Measurements from ENCODE around the gene SOX6.

SOX6 gene

GRCh38 chr11:15931497-15931896, 424.8 kb downstream of the SOX6 start:
- no peaks in the 10 kb centered on the region for H4K20me1 ChIP-seq (ENCODE audit: insufficient read depth)
- TF ChIP-seq CTCF (conservative IDR thresholded peaks at IDR 0.05; ENCODE audit: low read depth, low read length): no peak
- no peaks in the 10 kb centered on the region for H3K4me1 ChIP-seq (ENCODE audit: low read depth, poor library complexity, severe bottlenecking)
- no peak overlapping the region for H2AFZ ChIP-seq (ENCODE audit: low read depth)
- H3K79me2 ChIP-seq (ENCODE audit: insufficient read depth, low read depth): no peaks in the 10 kb centered on the region
- no peaks in the 10 kb centered on the region for H3K36me3 ChIP-seq (ENCODE audit: insufficient read depth)
- no peaks in the 10 kb centered on the region for H3K27me3 ChIP-seq (ENCODE audit: insufficient read depth, low read depth)
- H3K27ac ChIP-seq: no peak overlapping the region
- no peak overlapping the region for H3K4me2 ChIP-seq
- no peak overlapping the region for H3K4me3 ChIP-seq (IDR thresholded peaks at IDR 0.05; ENCODE audit: insufficient read depth, low read depth, low read length)
- H3K9ac ChIP-seq: no peak overlapping the region

GRCh38 chr11:15930442-15931025, 425.8 kb downstream of the SOX6 start:
- Histone ChIP-seq H3K4me1 (ENCODE audit: low read depth, poor library complexity, severe bottlenecking) (no peaks in the 10 kb centered on the region), H3K79me2 (ENCODE audit: insufficient read depth, low read depth) (no peaks in the 10 kb centered on the region), H3K4me3 (IDR thresholded peaks at IDR 0.05; ENCODE audit: insufficient read depth, low read depth, low read length) (no peak overlapping the region), H4K20me1 (ENCODE audit: insufficient read depth) (no peaks in the 10 kb centered on the region), H3K27me3 (ENCODE audit: insufficient read depth, low read depth) (no peaks in the 10 kb centered on the region), H3K36me3 (ENCODE audit: insufficient read depth) (no peaks in the 10 kb centered on the region), H3K4me2 (no peak overlapping the region), H2AFZ (ENCODE audit: low read depth) (no peak overlapping the region), H3K9ac (no peak overlapping the region), H3K27ac (no peak overlapping the region)
- no peak for TF ChIP-seq CTCF (conservative IDR thresholded peaks at IDR 0.05; ENCODE audit: low read depth, low read length)

- no peak overlapping the region for H2AFZ ChIP-seq (ENCODE audit: low read depth)
- no peaks in the 10 kb centered on the region for H3K4me1 ChIP-seq (ENCODE audit: low read depth, poor library complexity, severe bottlenecking)
- H4K20me1 ChIP-seq (ENCODE audit: insufficient read depth): no peaks in the 10 kb centered on the region
- no peak overlapping the region for H3K9ac ChIP-seq
- H3K4me3 ChIP-seq (IDR thresholded peaks at IDR 0.05; ENCODE audit: insufficient read depth, low read depth, low read length): no peak overlapping the region
- H3K36me3 ChIP-seq (ENCODE audit: insufficient read depth): no peaks in the 10 kb centered on the region
- H3K27me3 ChIP-seq (ENCODE audit: insufficient read depth, low read depth): no peaks in the 10 kb centered on the region
- no peak for TF ChIP-seq CTCF (conservative IDR thresholded peaks at IDR 0.05; ENCODE audit: low read depth, low read length)
- no peak overlapping the region for H3K4me2 ChIP-seq
- no peaks in the 10 kb centered on the region for H3K79me2 ChIP-seq (ENCODE audit: insufficient read depth, low read depth)
- H3K27ac ChIP-seq: no peak overlapping the region
Measured at GRCh38 chr11:15929371-15929901, 426.9 kb downstream of the SOX6 start.

GRCh38 chr11:15927864-15928217, 428.5 kb downstream of the SOX6 start:
- TF ChIP-seq CTCF (conservative IDR thresholded peaks at IDR 0.05; ENCODE audit: low read depth, low read length): no peak
- Histone ChIP-seq H2AFZ (ENCODE audit: low read depth) (no peak overlapping the region), H3K4me1 (ENCODE audit: low read depth, poor library complexity, severe bottlenecking) (no peaks in the 10 kb centered on the region), H3K27ac (no peak overlapping the region), H3K4me2 (no peak overlapping the region), H3K27me3 (ENCODE audit: insufficient read depth, low read depth) (no peaks in the 10 kb centered on the region), H3K79me2 (ENCODE audit: insufficient read depth, low read depth) (no peaks in the 10 kb centered on the region), H3K4me3 (IDR thresholded peaks at IDR 0.05; ENCODE audit: insufficient read depth, low read depth, low read length) (no peak overlapping the region), H3K36me3 (ENCODE audit: insufficient read depth) (no peaks in the 10 kb centered on the region), H4K20me1 (ENCODE audit: insufficient read depth) (no peaks in the 10 kb centered on the region), H3K9ac (no peak overlapping the region)
